CD4-positive, alpha-beta T cell treated with Interleukin-4 for 1 hour (primary cell): ENCODE measurements around the gene ALDH1B1.

ENCODE experiments used
- DNase-seq, 2 donors: peaks; one replicate each; pipeline ENCODE4 v3.0.0-alpha.2; 2020 to 2022

The ALDH1B1 gene

DNA sequence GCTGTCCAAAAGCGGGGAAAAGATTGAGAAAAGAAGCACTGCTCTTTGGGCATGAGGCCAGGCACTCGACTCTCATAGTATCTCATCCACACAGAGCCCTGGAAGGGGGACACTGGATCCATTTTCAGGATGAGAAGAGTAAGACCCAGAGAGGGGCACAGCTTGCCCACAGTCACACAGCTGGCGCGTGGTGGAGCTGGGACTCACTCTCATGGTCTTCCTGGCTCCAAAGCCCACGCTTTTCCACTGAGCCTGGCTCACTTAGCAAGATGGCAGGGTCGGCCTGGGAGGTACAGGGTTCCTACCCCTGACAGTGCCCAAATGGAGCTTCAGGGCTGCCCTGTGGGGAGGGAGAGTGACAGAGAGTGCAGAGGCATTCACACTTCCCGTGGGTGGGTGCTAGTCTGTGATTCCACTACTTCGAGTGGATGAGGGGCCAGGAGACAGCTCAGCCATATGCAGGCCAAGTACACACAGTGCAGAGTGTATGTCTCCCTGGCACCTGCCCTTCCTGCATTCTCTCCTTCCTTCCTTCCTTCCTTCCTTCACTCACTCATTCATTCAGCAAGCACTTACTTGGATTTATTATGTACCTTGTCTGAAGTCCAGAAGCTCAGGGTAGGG lies 50.1 kb downstream of the ALDH1B1 start:
- DNase-seq = no peak

DNA sequence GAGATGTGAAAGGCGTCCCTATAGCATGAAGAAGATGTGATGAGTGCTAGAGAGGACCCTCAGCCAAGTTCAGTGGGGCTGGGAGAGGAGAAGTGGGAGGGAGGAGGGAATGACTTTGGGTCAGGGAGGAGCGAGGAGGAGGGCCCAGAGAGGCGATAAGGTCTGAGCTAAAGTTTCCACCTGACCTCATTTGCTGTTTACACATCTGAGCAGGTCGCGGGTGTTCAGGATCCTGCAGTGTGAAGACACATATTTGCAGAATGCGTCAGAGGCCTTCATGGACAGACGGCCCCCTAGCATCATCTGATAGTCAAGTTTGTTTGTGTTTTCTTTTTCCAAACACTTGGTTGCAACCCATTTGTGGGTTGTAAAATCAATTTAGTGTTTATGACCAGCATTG lies 50.7 kb downstream of the ALDH1B1 start:
- no peak for DNase-seq

DNA sequence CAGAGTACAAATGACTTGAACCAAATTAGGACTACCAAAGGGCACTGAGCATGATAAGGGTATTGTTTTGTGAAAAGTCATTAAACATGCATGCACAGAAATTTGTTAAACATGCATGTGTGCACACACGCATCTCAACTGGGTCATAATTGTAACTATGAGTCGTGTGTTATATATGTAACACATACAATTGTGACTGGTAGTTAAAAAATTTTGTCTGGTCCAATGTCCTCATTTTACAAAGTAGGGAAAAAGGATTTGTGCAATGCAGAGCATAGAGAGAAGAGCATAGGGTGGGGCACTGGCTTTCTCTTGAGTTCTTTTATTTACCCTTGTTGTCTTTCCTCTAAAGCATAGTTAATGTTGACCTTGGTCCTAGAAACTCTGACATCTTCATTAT lies 51.1 kb downstream of the ALDH1B1 start:
- no peak for DNase-seq

GRCh38 chr9:38445154-38446043 lies 52.9 kb downstream of the ALDH1B1 start:
- DNase-seq = no peak

GRCh38 chr9:38447703-38448102 lies 55.2 kb downstream of the ALDH1B1 start:
- no peak for DNase-seq
